Ascending aorta (tissue), 2 donors: ENCODE data around the gene GUCY1A2. TPM values are rescaled to one million over a fixed set of nuclear protein-coding genes. Genes with fewer than 3 reads are reported as not detected.
"Not testable (repeated sequence)": the region's sequence is repeated elsewhere in the genome, so short reads cannot be mapped to it uniquely, and the experiment has no call there.

ENCODE experiments used
- DNase-seq, 2 donors: peaks; one replicate each; pipeline ENCODE4 v3.0.0-alpha.2; 2019; ENCODE audit warnings: low spot score in 2 of 2
- H3K27ac ChIP-seq, 2 donors: fragments of 200-600 bp; sonication (generic); one replicate each; pipeline ENCODE4 v1.5.1; 2016 to 2017; ENCODE audit warnings: mild to moderate bottlenecking in 1 of 2
- H3K27me3 ChIP-seq: fragments of 200-600 bp; sonication (generic); one replicate; pipeline ENCODE4 v1.5.1; 2017
- H3K36me3 ChIP-seq, 2 donors: fragments of 200-600 bp; sonication (generic); one replicate each; pipeline ENCODE4 v1.5.1; 2016
- H3K4me1 ChIP-seq, 2 donors: fragments of 200-600 bp; sonication (generic); one replicate each; pipeline ENCODE4 v1.5.1; 2016 to 2017; ENCODE audit warnings: mild to moderate bottlenecking in 1 of 2
- H3K4me3 ChIP-seq, 2 donors: fragments of 200-600 bp; sonication (generic); one replicate each; pipeline ENCODE4 v1.5.1; 2016 to 2017; ENCODE audit warnings: mild to moderate bottlenecking in 1 of 2
- H3K9me3 ChIP-seq, 2 donors: fragments of 200-600 bp; sonication (generic); one replicate each; pipeline ENCODE4 v1.5.1; 2016
- intact Hi-C: fragments of 100-400 bp; cut with DNase I; formaldehyde crosslinking; loops from one replicate; pipeline ENCODE4 v1.15.1; 2023
- total RNA-seq: library from RNA; depleted of rRNA; stranded (reverse); fragments of >200 nt; gene quantifications from one replicate; pipeline ENCODE4 v1.1.0, GENCODE V29; 2016
- TF ChIP-seq, protein P1 (sequence below), 3 experiments: fragments of 200-600 bp in 2 of 3; fragments of 450-650 bp in 1 of 3; sonication (generic) in 2 of 3; IDR thresholded peaks; one replicate each; pipeline ENCODE4 v1.5.1; 2016 to 2019; ENCODE audit warnings: antibody characterized with exemption in 3 of 3, mild to moderate bottlenecking in 1 of 3, moderate library complexity in 1 of 3

The GUCY1A2 gene, protein sequence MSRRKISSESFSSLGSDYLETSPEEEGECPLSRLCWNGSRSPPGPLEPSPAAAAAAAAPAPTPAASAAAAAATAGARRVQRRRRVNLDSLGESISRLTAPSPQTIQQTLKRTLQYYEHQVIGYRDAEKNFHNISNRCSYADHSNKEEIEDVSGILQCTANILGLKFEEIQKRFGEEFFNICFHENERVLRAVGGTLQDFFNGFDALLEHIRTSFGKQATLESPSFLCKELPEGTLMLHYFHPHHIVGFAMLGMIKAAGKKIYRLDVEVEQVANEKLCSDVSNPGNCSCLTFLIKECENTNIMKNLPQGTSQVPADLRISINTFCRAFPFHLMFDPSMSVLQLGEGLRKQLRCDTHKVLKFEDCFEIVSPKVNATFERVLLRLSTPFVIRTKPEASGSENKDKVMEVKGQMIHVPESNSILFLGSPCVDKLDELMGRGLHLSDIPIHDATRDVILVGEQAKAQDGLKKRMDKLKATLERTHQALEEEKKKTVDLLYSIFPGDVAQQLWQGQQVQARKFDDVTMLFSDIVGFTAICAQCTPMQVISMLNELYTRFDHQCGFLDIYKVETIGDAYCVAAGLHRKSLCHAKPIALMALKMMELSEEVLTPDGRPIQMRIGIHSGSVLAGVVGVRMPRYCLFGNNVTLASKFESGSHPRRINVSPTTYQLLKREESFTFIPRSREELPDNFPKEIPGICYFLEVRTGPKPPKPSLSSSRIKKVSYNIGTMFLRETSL
- 5.6 TPM for total RNA-seq

DNA sequence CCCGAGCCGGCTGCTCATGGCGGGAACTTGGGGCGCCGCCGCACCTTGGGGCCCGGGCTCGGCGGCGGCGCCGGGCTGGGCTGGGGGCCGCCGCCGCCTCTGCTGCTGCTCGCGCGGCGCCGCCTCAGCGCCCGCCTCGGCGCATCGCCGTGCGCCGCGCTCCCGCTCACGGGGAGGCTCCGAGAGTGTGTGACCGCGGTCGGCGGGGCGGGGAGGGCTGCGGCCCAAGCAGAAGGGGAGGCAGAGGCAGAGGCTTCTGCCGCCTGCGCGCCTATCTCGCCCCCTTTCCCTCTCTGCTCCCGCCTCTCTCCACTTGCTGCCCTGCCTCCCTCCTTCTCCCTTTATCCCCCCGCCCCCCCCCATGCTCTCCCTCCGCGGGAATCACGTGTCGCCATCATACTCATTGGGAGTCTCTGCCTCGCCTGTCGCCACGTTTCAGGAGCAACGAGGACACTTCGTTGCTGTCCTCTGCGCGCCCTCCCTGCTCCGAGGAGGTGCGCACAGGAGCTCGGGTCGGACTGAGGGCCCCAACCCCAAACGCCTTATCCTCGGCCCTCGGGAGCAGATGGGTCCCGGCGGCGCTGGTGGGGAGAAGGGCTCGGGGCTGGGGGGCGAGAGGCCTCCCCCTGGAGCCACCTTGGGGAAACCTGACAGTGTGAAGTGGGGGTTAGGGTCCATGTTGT lies at the start of gene GUCY1A2:
Gene GUCY1A2, minus strand, starts transcription at position 258 of the 683 bp plus-strand sequence. CDS start 421 bp downstream, outside the sequence.
- no peak for DNase-seq
- Histone ChIP-seq H3K4me3 (peak within 1 kb of the TSS; percentile 60 to 64), H3K36me3 (no peaks in the 10 kb centered on the region), H3K9me3 (no peaks in the 10 kb centered on the region), H3K27me3 (peaks cover 4% of the 10 kb centered on the region), H3K4me1 (no peaks in the 10 kb centered on the region), H3K27ac (no peak within 1 kb of the TSS)
- intact Hi-C loops: no loop called here
- TF ChIP-seq, protein P1, sequence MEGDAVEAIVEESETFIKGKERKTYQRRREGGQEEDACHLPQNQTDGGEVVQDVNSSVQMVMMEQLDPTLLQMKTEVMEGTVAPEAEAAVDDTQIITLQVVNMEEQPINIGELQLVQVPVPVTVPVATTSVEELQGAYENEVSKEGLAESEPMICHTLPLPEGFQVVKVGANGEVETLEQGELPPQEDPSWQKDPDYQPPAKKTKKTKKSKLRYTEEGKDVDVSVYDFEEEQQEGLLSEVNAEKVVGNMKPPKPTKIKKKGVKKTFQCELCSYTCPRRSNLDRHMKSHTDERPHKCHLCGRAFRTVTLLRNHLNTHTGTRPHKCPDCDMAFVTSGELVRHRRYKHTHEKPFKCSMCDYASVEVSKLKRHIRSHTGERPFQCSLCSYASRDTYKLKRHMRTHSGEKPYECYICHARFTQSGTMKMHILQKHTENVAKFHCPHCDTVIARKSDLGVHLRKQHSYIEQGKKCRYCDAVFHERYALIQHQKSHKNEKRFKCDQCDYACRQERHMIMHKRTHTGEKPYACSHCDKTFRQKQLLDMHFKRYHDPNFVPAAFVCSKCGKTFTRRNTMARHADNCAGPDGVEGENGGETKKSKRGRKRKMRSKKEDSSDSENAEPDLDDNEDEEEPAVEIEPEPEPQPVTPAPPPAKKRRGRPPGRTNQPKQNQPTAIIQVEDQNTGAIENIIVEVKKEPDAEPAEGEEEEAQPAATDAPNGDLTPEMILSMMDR (IDR thresholded peaks at IDR 0.05): no peak

DNA sequence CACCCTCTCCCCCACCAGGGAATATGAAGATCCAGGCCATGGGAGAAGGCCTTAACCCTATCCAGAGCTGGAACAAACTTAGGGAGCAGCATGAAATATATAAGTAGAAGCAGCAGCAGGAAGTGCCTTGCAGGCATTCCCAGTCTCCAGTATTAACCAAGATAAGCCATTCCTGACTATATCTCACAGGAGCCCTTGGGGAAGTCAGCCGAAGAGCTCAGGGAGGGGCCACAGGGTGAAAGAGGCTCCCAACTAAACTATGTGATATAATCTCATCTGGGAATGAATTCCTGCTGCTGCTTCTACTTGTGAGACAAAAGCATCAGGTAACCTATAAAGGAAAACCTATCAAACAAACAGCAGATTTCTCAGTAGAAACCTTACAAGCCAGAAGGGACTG lies 36.1 kb upstream of the GUCY1A2 start:
- Histone ChIP-seq H3K27me3 (no peaks in the 10 kb centered on the region), H3K4me3 (no peak overlapping the region), H3K36me3 (no peaks in the 10 kb centered on the region), H3K4me1 (no peaks in the 10 kb centered on the region), H3K9me3 (peaks cover 0 to 7% of the 10 kb centered on the region in 2 donors), H3K27ac (no peak overlapping the region)
- TF ChIP-seq, protein P1 (IDR thresholded peaks at IDR 0.05): no peak
- DNase-seq: no peak
- intact Hi-C loops: no loop called here

DNA sequence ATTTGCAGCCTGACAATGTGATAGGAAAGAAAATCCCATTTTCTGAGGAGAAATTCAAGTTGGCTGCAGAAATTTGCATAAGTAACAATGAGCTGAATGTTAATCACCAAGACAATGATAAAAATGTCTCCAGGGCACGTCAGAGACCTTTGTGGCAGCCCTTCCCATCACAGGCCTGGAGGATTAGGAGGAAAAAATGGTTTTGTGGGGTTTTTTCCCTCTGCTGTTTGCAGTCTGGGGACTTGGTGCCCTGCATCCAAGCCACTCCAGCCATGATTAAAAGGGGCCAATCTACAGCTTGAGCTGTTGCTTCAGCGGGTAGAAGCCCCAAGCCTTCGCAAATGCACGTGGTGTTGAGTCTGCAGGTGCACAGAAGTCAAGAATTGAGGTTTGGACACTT lies 33.1 kb upstream of the GUCY1A2 start:
- H3K27me3 ChIP-seq, H3K27ac ChIP-seq, H3K9me3 ChIP-seq, H3K4me3 ChIP-seq, H3K4me1 ChIP-seq, H3K36me3 ChIP-seq, intact Hi-C loops, DNase-seq: not testable (repeated sequence)

DNA sequence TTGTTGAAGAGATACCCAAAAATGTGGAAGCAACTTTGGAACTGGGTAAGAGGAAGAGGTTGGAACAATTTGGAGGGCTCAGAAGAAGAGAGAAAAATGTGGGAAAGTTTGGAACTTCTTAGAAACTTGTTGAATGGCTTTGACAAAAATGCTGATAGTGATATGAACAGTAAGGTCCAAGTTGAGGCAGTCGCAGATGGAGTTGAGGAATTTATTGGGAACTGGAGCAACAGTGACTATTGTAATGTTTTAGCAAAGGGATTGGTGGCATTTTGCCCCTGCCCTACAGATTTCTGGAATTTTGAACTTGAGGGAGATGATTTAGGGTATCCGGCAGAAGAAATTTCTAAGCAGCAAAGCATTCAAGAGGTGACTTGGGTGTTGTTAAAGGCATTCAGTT lies 32.6 kb upstream of the GUCY1A2 start:
- H3K27ac ChIP-seq, H3K9me3 ChIP-seq, intact Hi-C loops, H3K4me1 ChIP-seq, H3K36me3 ChIP-seq, H3K4me3 ChIP-seq, DNase-seq, H3K27me3 ChIP-seq: not testable (repeated sequence)

DNA sequence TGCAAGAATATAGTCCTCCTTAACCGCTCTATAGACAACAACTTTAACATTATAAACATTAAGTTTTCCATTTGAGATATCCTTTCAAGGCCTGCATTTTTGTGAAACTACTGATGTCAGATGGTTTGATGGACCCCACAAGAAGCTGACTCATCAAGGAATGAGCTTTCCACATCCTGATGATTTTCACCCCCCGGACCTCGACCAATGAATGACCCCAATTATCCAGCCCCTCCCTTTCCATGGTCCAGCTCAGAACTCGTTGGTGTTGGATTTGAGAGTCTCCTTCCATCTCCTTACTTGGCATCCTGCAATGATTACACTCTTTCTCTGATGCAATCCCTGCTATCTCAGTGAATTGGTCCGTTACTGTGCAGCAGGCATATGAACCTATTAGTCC lies 31.8 kb upstream of the GUCY1A2 start:
- Histone ChIP-seq H3K27me3 (no peaks in the 10 kb centered on the region), H3K4me3 (no peak overlapping the region), H3K4me1 (no peaks in the 10 kb centered on the region), H3K36me3 (no peaks in the 10 kb centered on the region), H3K27ac (no peak overlapping the region), H3K9me3 (peaks cover 0 to 7% of the 10 kb centered on the region in 2 donors)
- TF ChIP-seq, protein P1 (IDR thresholded peaks at IDR 0.05): no peak
- intact Hi-C loops: no loop called here
- DNase-seq: no peak

DNA sequence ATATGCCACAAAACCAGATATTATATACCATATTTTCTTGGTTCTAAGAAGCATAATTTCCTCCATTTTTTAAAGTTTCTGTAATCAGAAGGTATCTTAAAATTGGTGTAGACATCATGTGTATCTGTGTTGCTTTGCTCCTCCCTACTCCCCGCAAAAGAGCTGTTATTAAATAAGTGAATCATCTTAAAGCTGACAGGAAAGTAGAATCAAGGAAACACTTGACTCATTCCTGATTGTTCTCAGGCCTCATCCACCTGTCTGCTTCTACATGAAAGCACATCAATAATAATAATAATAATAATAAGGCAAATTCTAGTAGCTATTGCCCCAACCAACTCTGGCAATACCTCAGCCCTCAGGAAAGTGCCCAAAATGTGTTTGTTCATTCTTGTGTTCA lies 26.2 kb upstream of the GUCY1A2 start:
- TF ChIP-seq, protein P1 (IDR thresholded peaks at IDR 0.05): no peak
- H3K27ac ChIP-seq: no peak overlapping the region
- no peak overlapping the region for H3K4me3 ChIP-seq
- intact Hi-C loops: no loop called here
- H3K4me1 ChIP-seq: no peaks in the 10 kb centered on the region
- DNase-seq: no peak
- H3K9me3 ChIP-seq: peaks cover 0 to 9% of the 10 kb centered on the region in 2 donors
- H3K27me3 ChIP-seq: no peaks in the 10 kb centered on the region
- H3K36me3 ChIP-seq: no peaks in the 10 kb centered on the region
